B cell (primary cell): Measurements from ENCODE around the gene SPG7. TPM values are rescaled to one million over a fixed set of nuclear protein-coding genes. Genes with fewer than 3 reads are reported as not detected.

Experiments
- ATAC-seq: fragments of 200-7000 bp; cut with Tn5 transposase; one replicate; pipeline ENCODE4 v1.10.0; 2021; ENCODE audit warnings: low read depth, mild to moderate bottlenecking, moderate number of reproducible peaks, moderate library complexity
- CTCF ChIA-PET: fragments of 350-600 bp; sonication (Branson Sonifier 250); formaldehyde crosslinking; loops from one replicate; lab custom pipeline; 2021; ENCODE audit warnings: antibody characterized with exemption, inconsistent platforms; lab: Charles Lee
- POLR2A ChIA-PET: fragments of 350-600 bp; sonication (Branson Sonifier 250); formaldehyde crosslinking; loops from one replicate; lab custom pipeline; 2021; ENCODE audit warnings: antibody characterized with exemption; lab: Charles Lee
- DNase-seq: peaks from one replicate; pipeline ENCODE4 v3.0.0; 2013
- H2AFZ ChIP-seq: 2 replicates; pipeline ENCODE4 v1.6.1; 2012; ENCODE audit warnings: mild to moderate bottlenecking, low read depth, low read length; ENCODE audit not compliant: insufficient read depth, poor library complexity, severe bottlenecking
- H3K27ac ChIP-seq, 2 donors: 1 replicate in 1 of 2; 2 replicates in 1 of 2; pipeline ENCODE4 v1.5.1; 2012 to 2013; ENCODE audit warnings: low read length in 2 of 2, mild to moderate bottlenecking in 2 of 2, moderate library complexity in 1 of 2
- H3K27me3 ChIP-seq, 4 experiments: fragments of 200-600 bp in 1 of 4; sonication (generic) in 1 of 4; replicated peaks in 1 of 4; 1 replicate in 2 of 4; 2 replicates in 2 of 4; pipeline versions ENCODE4 v1.6.1 to v1.7.0; 2013 to 2016; ENCODE audit warnings: low read length in 3 of 4, mild to moderate bottlenecking in 2 of 4, mixed read lengths in 1 of 4, moderate library complexity in 1 of 4; ENCODE audit not compliant: insufficient read depth in 4 of 4, control insufficient read depth in 3 of 4; ENCODE audit errors: control extremely low read depth in 1 of 4
- H3K36me3 ChIP-seq, 2 experiments: replicated peaks in 1 of 2; 1 replicate in 1 of 2; 2 replicates in 1 of 2; pipeline versions ENCODE4 v1.6.1 to v1.7.1; 2013; ENCODE audit warnings: low read length in 1 of 2; ENCODE audit not compliant: insufficient read depth in 2 of 2, control insufficient read depth in 1 of 2; ENCODE audit errors: control extremely low read depth in 1 of 2, extremely low read depth in 1 of 2
- H3K4me1 ChIP-seq, 2 donors: fragments of 200-600 bp in 1 of 2; sonication (generic) in 1 of 2; 1 replicate in 1 of 2; 2 replicates in 1 of 2; pipeline versions ENCODE4 v1.5.1 to v1.6.1; 2013 to 2017; ENCODE audit warnings: low read length in 2 of 2; ENCODE audit not compliant: control insufficient read depth in 2 of 2, insufficient read depth in 2 of 2
- H3K4me2 ChIP-seq: replicated peaks from 2 replicates; pipeline ENCODE3; 2012; ENCODE audit warnings: mild to moderate bottlenecking, low read depth, low read length; ENCODE audit not compliant: poor library complexity, severe bottlenecking
- H3K4me3 ChIP-seq, 5 experiments: fragments of 200-600 bp in 1 of 5; sonication (generic) in 1 of 5; 1 replicate in 3 of 5; 2 replicates in 2 of 5; pipeline versions ENCODE4 v1.5.1 to v1.7.0; 2011 to 2016; ENCODE audit warnings: low read length in 4 of 5, mild to moderate bottlenecking in 4 of 5, low read depth in 2 of 5, control low read depth in 1 of 5, moderate library complexity in 1 of 5; ENCODE audit not compliant: insufficient read depth in 1 of 5; ENCODE audit errors: control extremely low read depth in 1 of 5, extremely low read depth in 1 of 5
- H3K79me2 ChIP-seq: fragments of 200-600 bp; sonication (generic); one replicate; pipeline ENCODE4 v1.6.0; 2016; ENCODE audit warnings: low read length; ENCODE audit not compliant: control insufficient read depth, insufficient read depth
- H3K9ac ChIP-seq: fragments of 200-600 bp; sonication (generic); 2 replicates; pipeline ENCODE4 v1.6.1; 2017; ENCODE audit warnings: mild to moderate bottlenecking, low read length, moderate library complexity
- H3K9me3 ChIP-seq, 3 donors: one replicate each; pipeline versions ENCODE4 v1.6.1 to v1.7.1; 2013; ENCODE audit warnings: low read length in 2 of 3; ENCODE audit not compliant: control insufficient read depth in 2 of 3, insufficient read depth in 1 of 3; ENCODE audit errors: control extremely low read depth in 1 of 3
- H4K20me1 ChIP-seq: 2 replicates; pipeline ENCODE4 v1.6.0; 2012; ENCODE audit warnings: mild to moderate bottlenecking, low read length; ENCODE audit not compliant: insufficient read depth, control insufficient read depth, poor library complexity, severe bottlenecking
- H3K27ac Mint-ChIP-seq: one replicate; pipeline ENCODE4 v1.8.0; 2021; ENCODE audit warnings: mixed read lengths
- H3K27me3 Mint-ChIP-seq: one replicate; pipeline ENCODE4 v1.8.0; 2021; ENCODE audit warnings: mixed read lengths
- H3K4me1 Mint-ChIP-seq: one replicate; pipeline ENCODE4 v1.8.0; 2021; ENCODE audit warnings: mixed read lengths
- H3K4me3 Mint-ChIP-seq: one replicate; pipeline ENCODE4 v1.8.0; 2021; ENCODE audit warnings: mixed read lengths
- H3K9me3 Mint-ChIP-seq: one replicate; pipeline ENCODE4 v1.8.0; 2022; ENCODE audit warnings: mixed read lengths; ENCODE audit not compliant: insufficient read depth
- EZH2 ChIP-seq: IDR thresholded peaks from 2 replicates; pipeline ENCODE4 v1.6.1; 2012; ENCODE audit warnings: borderline replicate concordance, low read depth, mild to moderate bottlenecking, moderate library complexity, low read length; ENCODE audit not compliant: insufficient read depth, poor library complexity, severe bottlenecking
- WGBS: methylation state at CpG from one replicate; pipeline ENCODE4 v1.1.5; 2013; ENCODE audit warnings: missing lambda C conversion rate; ENCODE audit not compliant: insufficient coverage; 5-methylcytosine and 5-hydroxymethylcytosine counted together
- intact Hi-C: fragments of 100-400 bp; cut with micrococcal nuclease; formaldehyde crosslinking; loops from one replicate; pipeline ENCODE4 v1.10.0; 2022
- polyA plus RNA-seq: library from polyadenylated mRNA; depleted of rRNA; stranded (reverse); fragments of >200 nt; gene quantifications from 2 replicates; pipeline ENCODE4 v1.2.3, GENCODE V29; 2012
- total RNA-seq, 2 donors: library from RNA; stranded (reverse); fragments of 120-200 nt in 1 of 2; gene quantifications; 1 replicate in 1 of 2; 2 replicates in 1 of 2; pipeline versions ENCODE4 v1.2.3 to v1.2.4, GENCODE V29; 2013 to 2022
- TF ChIP-seq, protein P1 (sequence below): fragments of 200-600 bp; IDR thresholded peaks from one replicate; pipeline ENCODE4 v1.8.0; 2022; ENCODE audit warnings: antibody characterized with exemption, mild to moderate bottlenecking

SPG7 gene
- total and polyA plus RNA-seq, 2 donors (not counting 1 experiment from before 2014, with no cell fraction given) = 146 to 157 TPM

DNA sequence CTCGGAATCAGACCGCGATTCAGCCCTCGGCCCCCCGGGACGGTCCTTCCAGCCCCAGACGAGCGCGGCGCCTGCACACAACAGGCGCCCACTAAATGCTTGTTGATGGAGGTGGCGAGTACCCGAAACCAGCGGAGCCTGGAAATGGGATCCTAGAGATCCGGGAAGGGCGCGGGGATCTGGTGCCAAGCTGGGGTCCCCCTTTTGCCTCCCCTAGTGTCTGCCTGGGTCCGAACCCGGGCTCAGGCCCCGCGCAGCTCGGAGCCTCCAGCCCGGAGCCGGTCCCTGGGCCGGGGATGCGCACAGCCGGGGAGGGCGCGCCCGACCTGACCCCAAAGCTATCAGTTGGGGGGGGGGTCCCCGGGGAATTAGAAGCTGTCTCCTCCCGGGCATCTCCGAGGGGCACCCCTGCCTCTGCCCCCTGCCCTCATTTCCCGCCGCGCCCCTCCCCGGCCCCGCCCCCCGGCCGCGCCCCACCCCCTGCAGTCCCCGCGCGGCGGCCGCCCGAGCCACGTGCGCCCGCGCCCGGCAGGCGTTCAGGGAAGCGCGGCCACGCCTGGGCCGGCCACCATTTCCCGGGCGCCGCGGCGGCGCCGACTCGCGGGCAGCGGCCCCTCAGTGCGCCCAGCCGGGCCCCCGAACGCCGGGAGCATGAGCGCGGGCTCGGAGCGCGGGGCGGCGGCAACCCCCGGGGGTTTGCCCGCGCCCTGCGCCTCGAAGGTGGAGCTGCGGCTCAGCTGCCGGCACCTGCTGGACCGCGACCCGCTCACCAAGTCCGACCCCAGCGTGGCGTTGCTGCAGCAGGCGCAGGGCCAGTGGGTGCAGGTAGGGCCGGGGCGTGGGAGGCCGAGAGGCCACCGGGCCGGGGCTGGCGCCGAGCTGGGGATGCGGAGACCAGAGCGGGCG is 67.3 kb downstream of the SPG7 start, which contains the start of gene CPNE7:
TSS of gene CPNE7 (plus strand) at position 512 of the 906 bp plus-strand sequence. CDS start at position 652, 140 bp downstream.
- Histone ChIP-seq H3K9me3 (no peaks in the 10 kb centered on the region), H3K79me2 (no peaks in the 10 kb centered on the region), H3K9ac (peak within 1 kb of the TSS; percentile 60), H3K36me3 (no peaks in the 10 kb centered on the region), H2AFZ (peak within 1 kb of the TSS; percentile 71), H3K4me3 (peak within 1 kb of the TSS in 4 of 5 experiments; percentile 35 to 56 (median 52)), H3K27ac (no peak within 1 kb of the TSS), H3K4me2 (peak within 1 kb of the TSS; percentile 94), H4K20me1 (peaks cover 4% of the 10 kb centered on the region), H3K4me1 (peaks cover 29 to 30% of the 10 kb centered on the region in 2 donors), H3K27me3 (peaks cover 0 to 22% (median 5%) of the 10 kb centered on the region in 4 experiments)
- H3K9me3 Mint-ChIP-seq = no peaks in the 10 kb centered on the region
- WGBS = 2% methylated on average over 97 of the region's 103 CpGs
- POLR2A ChIA-PET = interaction anchor here (1.3 kb wide), 1 partner anchor 12 kb away, joined by 9 read pairs; no protein-coding TSS in a partner anchor
- ATAC-seq = peak; percentile 44
- peaks cover 16% of the 10 kb centered on the region for H3K4me1 Mint-ChIP-seq
- peaks cover 14% of the 10 kb centered on the region for H3K27me3 Mint-ChIP-seq
- peak; percentile 61 for DNase-seq
- TF ChIP-seq, protein P1, sequence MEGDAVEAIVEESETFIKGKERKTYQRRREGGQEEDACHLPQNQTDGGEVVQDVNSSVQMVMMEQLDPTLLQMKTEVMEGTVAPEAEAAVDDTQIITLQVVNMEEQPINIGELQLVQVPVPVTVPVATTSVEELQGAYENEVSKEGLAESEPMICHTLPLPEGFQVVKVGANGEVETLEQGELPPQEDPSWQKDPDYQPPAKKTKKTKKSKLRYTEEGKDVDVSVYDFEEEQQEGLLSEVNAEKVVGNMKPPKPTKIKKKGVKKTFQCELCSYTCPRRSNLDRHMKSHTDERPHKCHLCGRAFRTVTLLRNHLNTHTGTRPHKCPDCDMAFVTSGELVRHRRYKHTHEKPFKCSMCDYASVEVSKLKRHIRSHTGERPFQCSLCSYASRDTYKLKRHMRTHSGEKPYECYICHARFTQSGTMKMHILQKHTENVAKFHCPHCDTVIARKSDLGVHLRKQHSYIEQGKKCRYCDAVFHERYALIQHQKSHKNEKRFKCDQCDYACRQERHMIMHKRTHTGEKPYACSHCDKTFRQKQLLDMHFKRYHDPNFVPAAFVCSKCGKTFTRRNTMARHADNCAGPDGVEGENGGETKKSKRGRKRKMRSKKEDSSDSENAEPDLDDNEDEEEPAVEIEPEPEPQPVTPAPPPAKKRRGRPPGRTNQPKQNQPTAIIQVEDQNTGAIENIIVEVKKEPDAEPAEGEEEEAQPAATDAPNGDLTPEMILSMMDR = no peak
- TF ChIP-seq EZH2 = no peak
- H3K4me3 Mint-ChIP-seq = peak within 1 kb of the TSS; percentile 78
- CTCF ChIA-PET = no interaction called here
- intact Hi-C loops = no loop called here
- H3K27ac Mint-ChIP-seq = no peak within 1 kb of the TSS
